Left ventricle myocardium inferior (tissue), 1 donor: ENCODE data around the gene AAMP. TPM values are rescaled to one million over a fixed set of nuclear protein-coding genes. Genes with fewer than 3 reads are reported as not detected.
A peak's percentile ranks its signal among the peaks of the same experiment; 100 is the strongest.

Source experiments
- DNase-seq: peaks from one replicate; pipeline ENCODE4 v3.0.0-alpha.2; 2020
- H3K27ac ChIP-seq: fragments of 200-600 bp; replicated peaks from 2 replicates; pipeline ENCODE4 v1.8.0; 2021
- H3K27me3 ChIP-seq: fragments of 200-600 bp; 2 replicates; pipeline ENCODE4 v1.8.0; 2021; ENCODE audit warnings: low read depth
- H3K36me3 ChIP-seq: fragments of 200-600 bp; 2 replicates; pipeline ENCODE4 v1.8.0; 2021
- H3K4me1 ChIP-seq: fragments of 200-600 bp; 2 replicates; pipeline ENCODE4 v1.8.0; 2021
- H3K4me3 ChIP-seq: fragments of 200-600 bp; 2 replicates; pipeline ENCODE4 v1.8.0; 2021; ENCODE audit warnings: mild to moderate bottlenecking, moderate library complexity
- H3K9me3 ChIP-seq: fragments of 200-600 bp; replicated peaks from 2 replicates; pipeline ENCODE4 v1.8.0; 2021
- CTCF ChIP-seq: fragments of 200-600 bp; IDR thresholded peaks from 2 replicates; pipeline ENCODE4 v1.8.0; 2021; ENCODE audit warnings: antibody characterized with exemption, mild to moderate bottlenecking, borderline replicate concordance
- intact Hi-C: fragments of 100-400 bp; cut with micrococcal nuclease; formaldehyde crosslinking; loops from one replicate; pipeline ENCODE4 v1.11.0; 2022
- total RNA-seq: library from RNA; stranded (reverse); fragmentation: NEBNext Ultra II Directional; extraction: Animal tissue kit (Norgen Biotek cat#: 25700); gene quantifications from one replicate; pipeline ENCODE4 v1.2.1, GENCODE V29; 2021
- donor health status: DM: no; HTN: yes; CAD: no; lungs with severe emphysema.

The AAMP gene
- total RNA-seq, 1 donor from 2014 or later, result 50.5 TPM

- no peak for TF ChIP-seq CTCF
- Histone ChIP-seq H3K4me3 (no peak overlapping the region), H3K27ac (no peak overlapping the region), H3K27me3 (no peaks in the 10 kb centered on the region), H3K9me3 (no peaks in the 10 kb centered on the region), H3K36me3 (peaks cover 73% of the 10 kb centered on the region), H3K4me1 (peaks cover 66% of the 10 kb centered on the region)
- intact Hi-C loops, result no loop called here
- no peak for DNase-seq
Observed at GRCh38 chr2:218280260-218280870, 10.4 kb upstream of the AAMP start.

GRCh38 chr2:218278531-218279360 is 8.8 kb upstream of the AAMP start:
- peaks cover 66% of the 10 kb centered on the region for H3K4me1 ChIP-seq

GRCh38 chr2:218277921-218278320 is 8.0 kb upstream of the AAMP start:
- no peak for DNase-seq
- peaks cover 66% of the 10 kb centered on the region for H3K4me1 ChIP-seq

More at GRCh38 chr2:218278531-218279360, 8.8 kb upstream of the AAMP start:
- TF ChIP-seq CTCF, result no peak
- DNase-seq, result no peak
- no peak overlapping the region for H3K4me3 ChIP-seq
- intact Hi-C loops, result no loop called here
- H3K27ac ChIP-seq, result no peak overlapping the region
- H3K36me3 ChIP-seq, result peaks cover 89% of the 10 kb centered on the region
- no peaks in the 10 kb centered on the region for H3K27me3 ChIP-seq
- no peaks in the 10 kb centered on the region for H3K9me3 ChIP-seq

GRCh38 chr2:218276986-218277755 is 7.2 kb upstream of the AAMP start:
- no peaks in the 10 kb centered on the region for H3K9me3 ChIP-seq
- H3K36me3 ChIP-seq, result peaks cover 90% of the 10 kb centered on the region
- H3K27me3 ChIP-seq, result no peaks in the 10 kb centered on the region
- no peak overlapping the region for H3K4me3 ChIP-seq
- intact Hi-C loops, result no loop called here
- no peak for DNase-seq
- no peak for TF ChIP-seq CTCF
- peak overlapping the region; percentile 27 for H3K27ac ChIP-seq
- peaks cover 66% of the 10 kb centered on the region for H3K4me1 ChIP-seq

More at GRCh38 chr2:218277921-218278320, 8.0 kb upstream of the AAMP start:
- Histone ChIP-seq H3K27me3 (no peaks in the 10 kb centered on the region), H3K27ac (no peak overlapping the region), H3K9me3 (no peaks in the 10 kb centered on the region), H3K4me3 (no peak overlapping the region), H3K36me3 (peaks cover 96% of the 10 kb centered on the region)
- TF ChIP-seq CTCF, result no peak
- intact Hi-C loops, result no loop called here

- Histone ChIP-seq H3K36me3 (peaks cover 73% of the 10 kb centered on the region), H3K27ac (peak overlapping the region; percentile 88), H3K27me3 (no peaks in the 10 kb centered on the region), H3K4me1 (peaks cover 67% of the 10 kb centered on the region), H3K9me3 (no peaks in the 10 kb centered on the region), H3K4me3 (no peak overlapping the region)
- DNase-seq, result no peak
- no peak for TF ChIP-seq CTCF
- intact Hi-C loops, result no loop called here
Observed at GRCh38 chr2:218275371-218276072, 5.6 kb upstream of the AAMP start.
